ENCODE data around the gene GPR42. TPM values are rescaled to one million over a fixed set of nuclear protein-coding genes. Genes with fewer than 3 reads are reported as not detected.

GPR42 gene
- total and polyA plus RNA-seq, 10 of the 15 experiments (the other 5 are each of a cell fraction or from before 2014, with no cell fraction given) = 0.13 TPM; not detected in 9

- TF ChIP-seq CEBPB (IDR thresholded peaks at IDR 0.05; ENCODE audit: borderline replicate concordance in 1 of 2, low read depth in 2 of 2, low read length in 2 of 2) = no peak
- TF ChIP-seq NR2F1 (conservative IDR thresholded peaks at IDR 0.05) = peak; percentile 79
- TF ChIP-seq TBL1XR1 (IDR thresholded peaks at IDR 0.05; ENCODE audit: low read depth, low read length) = no peak
- 0 out of 2 replicates have a peak, but pooled peaks have one; percentile 39 for TF ChIP-seq SREBF1 (IDR thresholded peaks at IDR 0.05; ENCODE audit: low read length)
- no peak for TF ChIP-seq NR2C1 (IDR thresholded peaks at IDR 0.05)
- no peak for TF ChIP-seq FOS (IDR thresholded peaks at IDR 0.05; ENCODE audit: borderline replicate concordance, extremely low read depth, insufficient read length)
- peak; percentile 60 for TF ChIP-seq PKNOX1 (IDR thresholded peaks at IDR 0.05)
- peak; percentile 94 for TF ChIP-seq POLR2AphosphoS2 (IDR thresholded peaks at IDR 0.05; ENCODE audit: low read depth, low read length)
- TF ChIP-seq TCF7 (IDR thresholded peaks at IDR 0.05; ENCODE audit: borderline replicate concordance) = no peak
- no peak for TF ChIP-seq RBBP5 (conservative IDR thresholded peaks at IDR 0.05)
- TF ChIP-seq TCF3 (IDR thresholded peaks at IDR 0.05; ENCODE audit: borderline replicate concordance, insufficient read depth, low read depth, low read length) = peak; percentile 18; the same call in 1 of the 2 replicates
- no peak for TF ChIP-seq SUPT20H (IDR thresholded peaks at IDR 0.05; ENCODE audit: borderline replicate concordance, control insufficient read depth, low read depth, low read length)
- TF ChIP-seq EP300 (IDR thresholded peaks at IDR 0.05; ENCODE audit: borderline replicate concordance in 1 of 2, control insufficient read depth in 1 of 2, low read depth in 2 of 2, low read length in 2 of 2) = peak in 1 of 2 experiments; percentile 58; a peak in 2 of 4 replicates
- TF ChIP-seq MYC (IDR thresholded peaks at IDR 0.05; ENCODE audit: insufficient read depth, insufficient read length, insufficient replicate concordance, low read length, severe bottlenecking) = no peak
- TF ChIP-seq NKRF (conservative IDR thresholded peaks at IDR 0.05) = peak; percentile 17; the same call in 1 of the 2 replicates
- TF ChIP-seq CHD4 (IDR thresholded peaks at IDR 0.05) = no peak
- TF ChIP-seq YBX1 (IDR thresholded peaks at IDR 0.05) = no peak
- no peak for TF ChIP-seq MTA3 (IDR thresholded peaks at IDR 0.05; ENCODE audit: borderline replicate concordance, low read length)
- TF ChIP-seq ASH2L (IDR thresholded peaks at IDR 0.05; ENCODE audit: borderline replicate concordance, low read depth) = no peak
- TF ChIP-seq POU2F2 (IDR thresholded peaks at IDR 0.05; ENCODE audit: borderline replicate concordance, low read depth, low read length) = peak; percentile 88
- no peak for TF ChIP-seq RELA (IDR thresholded peaks at IDR 0.05; ENCODE audit: borderline replicate concordance, partially characterized antibody)
- TF ChIP-seq PAX5 (IDR thresholded peaks at IDR 0.05; ENCODE audit: borderline replicate concordance, low read depth, low read length) = peak; percentile 87
- TF ChIP-seq NRF1 (conservative IDR thresholded peaks at IDR 0.05; ENCODE audit: low read depth, low read length) = 0 out of 2 replicates have a peak, but pooled peaks have one; percentile 6
- TF ChIP-seq SMAD5 (IDR thresholded peaks at IDR 0.05; ENCODE audit: low read depth) = no peak
- peak; percentile 88 for TF ChIP-seq MAX (IDR thresholded peaks at IDR 0.05; ENCODE audit: low read depth, low read length)
- peak; percentile 83 for TF ChIP-seq BCL3 (IDR thresholded peaks at IDR 0.05; ENCODE audit: borderline replicate concordance, insufficient read depth, low read depth, low read length, poor library complexity, severe bottlenecking)
These were observed 40.4 kb upstream of the GPR42 start (continued) for GRCh38 chr19:35330475-35330874.

All from GM12878 (cell line).